G401.6 (cell line): Measurements from ENCODE around the gene MPC1.
"Not testable (repeated sequence)": the region's sequence is repeated elsewhere in the genome, so short reads cannot be mapped to it uniquely, and the experiment has no call there.

Source experiments
- FAIRE-seq: peaks from 2 replicates; lab custom pipeline; 2012; peaks lifted over from hg19 to GRCh38; lab: Jason Lieb, UNC

MPC1 gene

DNA sequence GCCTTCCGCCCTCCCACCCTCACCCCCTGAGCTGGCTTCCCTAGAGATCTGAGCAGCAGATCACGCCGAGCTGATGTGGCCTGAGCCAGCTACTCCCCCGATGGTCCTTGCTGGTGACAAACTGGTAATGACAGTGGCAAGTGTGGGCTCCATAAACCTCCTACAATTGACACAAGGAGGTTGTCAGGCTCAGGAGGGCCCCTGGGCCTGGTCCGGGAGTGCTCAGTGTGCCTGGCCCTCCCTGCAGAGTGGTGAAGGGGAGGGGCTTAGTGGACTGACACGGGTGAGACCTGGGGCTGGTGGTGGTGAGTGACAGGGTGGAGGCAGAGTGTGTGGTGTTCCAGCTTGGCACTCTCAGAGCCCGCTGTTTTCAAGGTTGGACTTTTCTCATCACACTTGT, 22.6 kb upstream of the MPC1 start:
- no peak for FAIRE-seq

- no peak for FAIRE-seq
These were observed 20.0 kb upstream of the MPC1 start for GRCh38 chr6:166402582-166403277.

DNA sequence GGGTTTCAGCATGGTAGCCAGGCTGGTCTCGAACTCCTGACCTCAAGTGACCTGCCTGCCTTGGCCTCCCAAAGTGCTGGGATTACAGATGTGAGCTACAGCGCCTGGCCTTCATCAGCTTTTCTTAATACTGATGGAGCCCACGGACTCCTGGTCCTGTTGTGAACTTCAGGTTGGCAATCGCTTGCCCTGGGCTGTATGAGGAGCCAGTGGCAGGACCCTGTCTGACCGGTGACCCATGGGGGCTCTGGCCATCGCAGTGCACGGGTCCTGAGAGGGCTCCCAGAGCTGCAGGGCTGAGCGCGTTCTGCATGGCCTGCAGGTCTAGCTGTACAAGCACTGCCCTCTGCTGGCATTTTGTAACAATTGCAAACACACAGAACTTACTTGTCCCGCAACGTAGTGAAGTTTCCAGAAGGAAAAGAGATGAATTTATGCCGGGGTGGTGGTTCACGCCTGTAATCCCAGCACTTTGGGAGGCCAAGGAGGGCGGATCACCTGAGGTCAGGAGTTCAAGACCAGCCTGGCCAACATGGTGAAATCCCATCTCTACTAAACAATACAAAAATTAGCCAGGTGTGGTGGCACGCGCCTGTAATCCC, 18.0 kb upstream of the MPC1 start:
- FAIRE-seq = peak; percentile 52

DNA sequence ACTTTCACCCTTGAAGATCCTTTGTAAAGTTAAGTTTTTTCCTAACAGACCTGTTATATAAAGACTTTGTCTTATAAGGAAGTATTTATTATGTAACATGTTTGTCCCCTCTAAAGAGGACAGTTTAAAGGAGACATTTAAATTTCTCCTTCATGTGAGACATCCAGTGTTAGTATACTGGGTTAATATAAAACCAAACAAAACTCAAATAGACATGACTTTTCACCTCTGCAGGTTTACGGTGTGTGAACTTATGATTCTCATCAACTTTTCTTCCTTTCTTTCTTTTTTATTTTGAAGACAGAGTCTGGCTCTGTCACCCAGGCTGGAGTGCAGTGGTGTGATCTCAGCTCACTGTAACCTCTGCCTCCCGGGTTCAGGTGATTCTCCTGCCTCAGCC, 17.4 kb upstream of the MPC1 start:
- no peak for FAIRE-seq

GRCh38 chr6:166398348-166398747, 15.6 kb upstream of the MPC1 start:
- FAIRE-seq = no peak

DNA sequence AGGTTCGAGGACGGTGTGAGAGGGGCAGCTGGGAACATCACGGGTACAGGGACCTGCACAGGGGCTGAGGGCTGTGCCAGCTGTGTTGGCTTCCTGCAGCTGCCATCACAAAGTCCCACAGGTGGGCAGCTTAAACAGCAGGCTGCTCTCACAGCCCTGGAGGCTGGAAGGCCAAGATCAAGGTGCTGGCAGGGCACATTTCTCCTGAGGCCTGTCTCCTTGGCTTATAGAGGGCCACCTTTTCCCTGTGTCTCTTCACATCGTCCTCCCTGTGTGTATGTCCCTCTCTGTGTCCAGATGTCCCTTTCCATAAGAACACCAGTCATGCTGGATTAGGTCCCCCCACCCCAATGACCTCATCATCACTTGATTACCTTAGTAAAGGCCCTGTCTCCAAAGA, 15.1 kb upstream of the MPC1 start:
- FAIRE-seq = no peak

DNA sequence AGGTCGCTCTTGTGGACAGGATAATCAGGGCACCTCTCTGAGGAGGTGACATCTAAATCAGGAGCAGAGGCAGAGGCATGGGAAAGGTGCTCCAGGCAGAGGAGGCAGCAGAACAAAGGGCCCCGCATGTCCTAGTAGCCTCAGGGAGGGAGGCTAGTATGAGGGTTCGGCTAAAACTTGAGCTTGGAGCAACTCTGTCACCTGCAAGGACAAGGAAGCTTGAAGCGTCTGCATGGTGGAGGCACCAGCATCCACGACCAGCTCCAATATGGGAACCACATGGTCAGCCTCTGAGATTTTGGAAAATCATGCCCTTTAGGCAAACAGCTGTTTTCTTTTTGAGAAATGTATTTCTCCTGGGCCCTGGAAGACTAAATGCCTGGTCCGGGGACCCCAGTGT, 13.0 kb upstream of the MPC1 start:
- FAIRE-seq = no peak

DNA sequence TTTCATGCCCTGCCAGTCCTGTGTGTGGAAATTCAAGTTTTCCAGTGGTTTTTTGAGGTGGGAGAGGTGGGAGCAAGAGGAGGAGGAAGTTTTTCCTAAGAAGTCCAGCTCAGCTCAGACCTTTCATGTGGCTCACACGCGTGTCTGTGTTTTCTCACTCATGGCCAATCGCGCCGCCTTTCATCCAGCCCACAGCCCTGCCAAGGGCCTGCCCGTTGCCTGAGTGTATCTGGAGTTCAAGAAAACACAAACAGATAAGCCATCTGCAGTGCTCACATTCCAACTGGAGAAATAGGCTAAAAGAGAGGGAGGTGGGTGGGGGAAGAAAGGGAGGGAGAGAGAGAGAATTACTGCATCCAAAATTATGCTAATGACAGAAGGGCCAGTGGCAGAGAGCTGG, 12.6 kb upstream of the MPC1 start:
- no peak for FAIRE-seq

DNA sequence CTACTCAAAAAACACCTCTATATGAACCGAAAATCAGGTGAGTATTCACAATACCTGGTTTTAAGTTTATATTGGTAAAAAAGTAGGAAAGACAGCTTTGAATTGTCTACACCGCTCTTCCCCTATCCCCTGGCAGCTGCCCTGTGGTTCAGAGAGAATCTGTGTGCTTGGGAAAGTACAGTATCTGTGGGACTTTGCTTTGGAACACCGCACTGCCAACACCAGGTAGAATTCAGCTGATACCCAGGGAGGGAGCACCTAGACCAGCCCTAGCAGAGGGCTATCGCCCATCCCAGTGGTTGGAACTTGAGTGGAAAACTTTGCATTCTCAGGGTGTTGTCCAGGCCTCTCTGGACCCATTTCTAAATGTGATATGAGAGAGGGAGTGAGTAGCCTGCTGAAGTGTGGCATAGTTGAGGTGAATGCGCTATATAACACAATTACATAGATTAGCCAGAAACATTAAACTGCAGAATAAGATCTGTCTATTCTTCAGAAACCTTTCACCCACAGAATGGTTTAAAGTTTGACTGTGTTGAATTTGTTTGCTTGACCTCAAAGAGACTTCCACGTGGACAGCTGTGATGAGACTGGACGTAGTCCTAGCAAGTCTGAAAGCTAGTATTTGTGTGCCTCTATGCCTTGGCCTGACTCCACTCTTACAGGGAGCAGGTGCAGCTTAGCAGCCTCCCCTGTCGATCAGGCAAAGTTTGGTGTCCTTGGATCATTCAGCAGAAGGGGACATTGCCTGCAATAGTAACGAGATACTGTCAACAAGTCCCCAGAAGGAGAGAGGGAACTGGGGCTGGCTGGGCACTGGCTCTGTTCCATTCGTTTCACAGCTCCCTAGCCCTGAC, 11.5 kb upstream of the MPC1 start:
- no peak for FAIRE-seq

GRCh38 chr6:166393535-166393823, 10.7 kb upstream of the MPC1 start:
- no peak for FAIRE-seq

GRCh38 chr6:166392755-166393534, 10.2 kb upstream of the MPC1 start:
- FAIRE-seq = not testable (repeated sequence)

DNA sequence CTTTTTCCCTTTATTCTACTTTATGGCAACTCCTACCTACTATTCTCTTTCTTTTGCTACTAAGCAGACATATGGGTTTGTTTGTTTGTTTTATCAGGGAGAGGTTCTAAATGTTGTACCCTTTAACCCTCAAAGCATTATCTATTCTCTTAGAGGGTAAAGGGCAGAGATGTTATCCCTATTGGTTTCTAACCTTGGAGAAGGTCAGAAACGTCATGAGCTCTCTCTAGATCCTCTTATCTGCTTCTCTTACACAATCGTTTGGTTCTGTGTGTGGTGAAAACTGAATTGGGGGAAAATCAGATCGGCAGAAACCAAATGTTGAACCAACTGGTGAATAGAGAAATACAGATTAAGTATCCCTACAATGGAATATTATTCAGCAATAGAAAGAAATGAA, 6.4 kb upstream of the MPC1 start:
- no peak for FAIRE-seq

DNA sequence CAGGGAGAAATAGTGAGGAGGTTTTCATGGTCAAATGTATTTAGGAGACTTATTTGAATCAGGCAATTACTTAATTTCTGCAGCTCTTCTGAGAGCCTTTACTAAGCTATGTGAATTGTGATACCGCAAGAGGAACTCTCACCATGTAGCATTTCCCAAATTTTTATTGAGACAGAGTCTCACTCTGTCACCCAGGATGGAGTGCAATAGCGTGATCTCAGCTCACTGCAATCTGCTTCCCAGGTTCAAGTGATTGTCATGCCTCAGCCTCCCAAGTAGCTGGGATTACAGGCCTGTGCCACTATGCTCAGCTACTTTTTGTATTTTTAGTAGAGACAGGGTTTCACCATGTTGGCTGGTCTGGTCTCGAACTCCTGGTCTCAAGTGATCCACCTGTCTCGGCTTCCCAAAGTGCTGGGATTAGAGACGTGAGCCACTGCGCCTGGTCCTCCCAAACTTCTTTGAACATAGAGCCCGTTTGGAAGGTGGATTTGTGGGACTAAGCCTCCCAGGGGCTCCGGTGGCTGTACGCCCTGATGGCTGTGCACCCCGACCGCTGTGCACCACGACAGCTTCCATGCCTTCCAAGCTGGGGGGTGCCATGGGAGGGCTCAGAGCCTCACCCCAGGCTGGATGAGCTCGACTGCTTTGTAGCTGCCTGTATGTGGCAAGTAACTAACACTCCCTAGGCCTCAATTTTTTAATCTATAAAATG, 5.7 kb upstream of the MPC1 start:
- no peak for FAIRE-seq

DNA sequence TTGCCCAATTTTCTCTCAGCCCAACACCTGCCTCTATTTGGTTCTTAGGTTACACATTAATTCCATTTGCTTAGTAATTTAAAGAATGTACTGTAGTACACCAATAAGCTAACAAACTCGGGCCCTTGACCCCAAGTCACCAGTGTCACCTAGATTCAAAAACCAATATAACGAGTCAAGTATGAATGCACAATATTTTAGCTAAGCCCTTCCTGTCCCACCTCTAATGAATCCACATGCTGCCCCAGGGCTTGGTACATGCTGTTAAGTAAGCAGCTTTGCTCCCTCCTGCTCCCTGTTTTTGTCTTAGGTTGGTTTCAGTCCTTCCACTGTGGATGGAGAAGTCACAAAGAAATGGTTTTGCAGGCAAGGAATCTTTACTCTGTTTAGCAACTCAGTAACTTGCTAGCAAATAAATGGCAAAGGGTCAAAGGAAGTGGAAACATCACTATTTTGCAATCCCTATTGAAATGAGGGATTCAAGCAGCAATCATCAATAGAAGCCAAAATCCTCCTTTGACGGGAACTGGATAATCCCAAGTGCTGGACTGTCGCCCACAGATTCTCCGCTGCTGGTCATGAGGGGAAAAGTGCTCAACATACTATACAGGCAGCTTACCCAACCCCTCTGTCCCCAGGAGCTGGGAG, 5.0 kb upstream of the MPC1 start:
- FAIRE-seq = no peak

- not testable (repeated sequence) for FAIRE-seq
These were observed 4.4 kb upstream of the MPC1 start for GRCh38 chr6:166387098-166387497.

DNA sequence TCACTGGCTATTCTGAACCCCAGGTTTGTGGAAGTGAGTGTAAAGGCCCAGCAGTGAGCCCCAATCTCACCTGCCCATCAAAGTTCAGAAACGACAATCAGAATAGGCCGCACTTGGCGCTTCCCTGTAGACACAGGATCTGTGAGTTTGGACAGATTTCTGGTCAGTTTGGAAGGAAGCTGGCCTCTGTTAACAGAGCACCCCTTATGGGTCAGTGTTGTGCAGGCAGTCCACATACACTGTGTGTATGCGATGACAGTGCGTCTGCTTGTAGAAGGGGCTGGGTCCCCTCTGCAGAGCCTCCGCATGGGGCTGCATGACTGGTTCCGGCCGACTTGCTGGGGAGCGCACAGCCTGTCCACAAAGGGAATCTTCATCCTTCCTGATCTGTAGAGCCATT, 3.4 kb upstream of the MPC1 start:
- no peak for FAIRE-seq

GRCh38 chr6:166383802-166384363, 1.1 kb upstream of the MPC1 start:
- not testable (repeated sequence) for FAIRE-seq

DNA sequence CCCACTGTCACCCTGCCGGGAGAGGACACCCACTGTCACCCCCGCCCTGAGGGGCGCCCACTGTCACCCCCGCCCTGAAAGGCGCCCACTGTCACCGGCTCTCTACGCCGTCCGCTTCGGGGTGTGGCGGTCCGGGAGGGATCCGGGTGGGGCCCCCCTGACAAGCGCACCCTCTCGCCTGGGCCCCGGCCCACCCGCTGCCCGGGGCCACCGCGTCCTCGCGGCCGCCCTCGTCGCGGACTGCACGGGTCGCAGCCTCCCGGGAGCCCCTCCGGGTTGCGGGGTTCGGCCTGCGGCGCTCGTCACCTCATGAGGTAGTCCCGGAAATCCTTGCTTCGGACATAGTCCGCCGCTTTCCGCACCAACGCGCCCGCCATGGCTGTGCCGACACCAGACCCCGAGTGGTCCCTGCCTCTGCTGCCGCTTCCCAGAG, 224 bp downstream of the MPC1 start:
- FAIRE-seq = no peak

DNA sequence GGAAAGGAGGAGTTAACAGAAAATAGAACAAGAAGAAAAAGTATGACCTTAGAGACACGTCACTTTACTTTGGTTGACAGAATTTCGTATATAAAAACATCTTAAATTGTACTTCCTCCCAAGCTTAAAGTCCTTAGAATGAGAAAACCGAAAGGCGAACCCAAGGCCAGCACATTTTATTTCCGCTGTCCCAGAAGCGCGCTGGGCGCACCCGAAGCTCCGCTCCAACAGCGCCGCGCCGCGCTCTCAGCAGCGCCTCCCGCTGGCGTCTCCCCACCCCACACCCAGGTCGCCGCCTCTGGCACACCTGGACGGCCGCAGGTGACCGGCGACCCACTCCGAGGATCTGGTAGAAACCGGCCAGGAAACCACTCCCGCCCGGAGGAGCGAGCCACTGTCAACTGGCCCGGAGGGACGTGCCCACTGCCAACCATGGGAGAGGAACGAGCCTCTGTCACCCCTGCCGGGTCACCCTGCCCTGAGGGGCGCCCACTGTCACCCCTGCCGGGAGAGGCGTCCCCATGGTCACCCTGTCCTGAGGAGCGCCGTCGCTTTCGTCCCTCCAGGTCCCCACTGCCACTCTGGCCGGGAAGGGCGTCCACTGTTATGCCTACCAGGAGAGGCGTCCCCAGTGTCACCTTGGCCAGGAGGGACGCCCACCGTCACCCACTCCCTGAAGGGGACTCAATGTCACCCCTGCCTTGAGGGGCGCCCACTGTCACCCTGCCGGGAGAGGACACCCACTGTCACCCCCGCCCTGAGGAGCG, 824 bp downstream of the MPC1 start:
- FAIRE-seq = peak; percentile 54

- FAIRE-seq = no peak
These were observed 1.4 kb downstream of the MPC1 start for GRCh38 chr6:166381381-166381732.

- peak; percentile 13 for FAIRE-seq
These were observed 2.9 kb downstream of the MPC1 start for GRCh38 chr6:166379800-166380199.
